ENCODE measurements around the gene UBE2H. TPM values are rescaled to one million over a fixed set of nuclear protein-coding genes. Genes with fewer than 3 reads are reported as not detected.
"Not testable (repeated sequence)": the region's sequence is repeated elsewhere in the genome, so short reads cannot be mapped to it uniquely, and the experiment has no call there.

UBE2H gene
- total and polyA plus RNA-seq, 7 experiments from 2014 or later, result 32.0 to 69.2 (median 49.1) TPM

DNA sequence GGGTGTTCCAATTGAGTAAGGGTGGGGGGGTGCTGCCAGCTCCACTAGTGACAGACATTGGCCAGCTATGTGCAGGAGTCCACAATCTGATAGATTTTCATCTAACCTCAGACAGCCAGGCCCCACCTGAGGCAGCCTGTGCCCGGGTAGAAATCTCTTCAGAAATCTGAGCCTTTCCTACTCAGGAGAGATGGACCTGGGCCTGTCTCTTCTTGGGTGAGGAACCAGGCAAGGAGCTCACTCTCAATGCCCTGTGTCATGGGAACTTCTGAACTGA lies 86.9 kb downstream of the UBE2H start:
- ATAC-seq, result no peak
- Mint-ChIP-seq H3K36me3 (peaks cover 6 to 30% (median 24%) of the 10 kb centered on the region in 5 donors), H3K4me1 (peaks cover 17 to 77% (median 69%) of the 10 kb centered on the region in 7 donors), H3K4me3 (no peak overlapping the region), H3K9me3 (peaks cover 0 to 2% (median 0%) of the 10 kb centered on the region in 11 donors), H3K27me3 (no peaks in the 10 kb centered on the region), H3K27ac (no peak overlapping the region)
- H3K9me3 ChIP-seq (ENCODE audit: control insufficient read depth in 2 of 3, low read length in 3 of 3), result no peaks in the 10 kb centered on the region
- H3K27me3 ChIP-seq (ENCODE audit: control insufficient read depth in 2 of 2, insufficient read depth in 2 of 2, low read length in 2 of 2), result no peaks in the 10 kb centered on the region
- peaks cover 0 to 12% of the 10 kb centered on the region in 2 donors for H3K4me1 ChIP-seq (ENCODE audit: control insufficient read depth in 2 of 2, insufficient read depth in 2 of 2, low read length in 2 of 2)
- H3K27ac ChIP-seq (ENCODE audit: low read depth, low read length), result no peak overlapping the region
- DNase-seq, result no peak
- no peak overlapping the region for H3K4me3 ChIP-seq (ENCODE audit: low read length)
- intact Hi-C loops (cut with micrococcal nuclease), result no loop called here
- H3K36me3 ChIP-seq (ENCODE audit: control insufficient read depth in 2 of 3, insufficient read depth in 3 of 3, low read length in 3 of 3), result no peaks in the 10 kb centered on the region
- ChIA-PET POLR2A (no interaction called here), CTCF (no interaction called here)

DNA sequence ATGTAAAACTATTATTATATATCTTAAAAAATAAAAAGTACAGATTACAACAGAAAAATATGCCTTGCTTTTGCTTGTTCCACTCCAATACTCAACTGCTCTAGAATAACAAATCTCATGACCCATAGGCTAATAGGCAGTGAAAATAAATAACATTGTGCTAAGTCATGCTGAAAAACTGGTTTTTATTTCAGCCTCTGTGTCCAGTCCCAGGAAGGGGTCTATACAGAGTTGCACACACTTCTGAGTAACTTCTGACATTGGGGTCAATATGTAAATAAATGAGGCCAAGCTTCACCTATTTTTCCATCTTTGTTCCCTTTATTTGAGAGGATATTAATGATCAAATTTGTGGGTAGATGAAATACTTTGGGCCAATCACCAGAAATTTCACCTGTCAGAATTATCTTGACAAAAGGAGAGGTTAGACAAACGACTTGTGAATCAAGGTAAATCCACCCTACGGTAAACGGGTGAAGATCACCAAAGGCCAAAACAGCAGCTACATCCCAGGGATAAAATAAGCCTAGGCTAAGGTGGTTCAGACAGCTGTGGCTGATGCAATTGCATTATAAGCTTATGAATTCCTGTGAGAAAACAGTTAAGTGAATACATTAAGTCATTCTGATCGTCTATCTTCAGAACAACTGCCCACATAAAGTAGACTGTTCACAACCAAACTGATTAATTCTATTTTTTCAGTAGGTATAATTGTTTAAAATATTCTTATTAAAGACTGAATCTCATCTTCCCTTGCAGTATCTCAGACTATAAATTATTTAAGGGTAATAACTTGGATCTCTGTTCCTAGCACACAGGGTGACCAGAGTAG lies 87.5 kb downstream of the UBE2H start:
- DNase-seq, result no peak
- POLR2A ChIA-PET, result no interaction called here
- Histone ChIP-seq H3K9me3 (ENCODE audit: control insufficient read depth in 2 of 3, low read length in 3 of 3) (no peaks in the 10 kb centered on the region), H3K36me3 (ENCODE audit: control insufficient read depth in 2 of 3, insufficient read depth in 3 of 3, low read length in 3 of 3) (no peaks in the 10 kb centered on the region), H3K4me1 (ENCODE audit: control insufficient read depth in 2 of 2, insufficient read depth in 2 of 2, low read length in 2 of 2) (peaks cover 0 to 17% of the 10 kb centered on the region in 2 donors), H3K27ac (ENCODE audit: low read depth, low read length) (no peak overlapping the region), H3K27me3 (ENCODE audit: control insufficient read depth in 2 of 2, insufficient read depth in 2 of 2, low read length in 2 of 2) (no peaks in the 10 kb centered on the region), H3K4me3 (ENCODE audit: low read length) (no peak overlapping the region)
- Mint-ChIP-seq H3K27ac (peak overlapping the region in 1 of 9 donors; percentile 41), H3K9me3 (peaks cover 0 to 2% (median 0%) of the 10 kb centered on the region in 11 donors), H3K36me3 (peaks cover 6 to 25% (median 18%) of the 10 kb centered on the region in 5 donors), H3K4me1 (peaks cover 21 to 80% (median 73%) of the 10 kb centered on the region in 7 donors), H3K4me3 (no peak overlapping the region), H3K27me3 (no peaks in the 10 kb centered on the region)
- intact Hi-C loops (cut with micrococcal nuclease), result no loop called here
- CTCF ChIA-PET, result no interaction called here
- no peak for ATAC-seq

DNA sequence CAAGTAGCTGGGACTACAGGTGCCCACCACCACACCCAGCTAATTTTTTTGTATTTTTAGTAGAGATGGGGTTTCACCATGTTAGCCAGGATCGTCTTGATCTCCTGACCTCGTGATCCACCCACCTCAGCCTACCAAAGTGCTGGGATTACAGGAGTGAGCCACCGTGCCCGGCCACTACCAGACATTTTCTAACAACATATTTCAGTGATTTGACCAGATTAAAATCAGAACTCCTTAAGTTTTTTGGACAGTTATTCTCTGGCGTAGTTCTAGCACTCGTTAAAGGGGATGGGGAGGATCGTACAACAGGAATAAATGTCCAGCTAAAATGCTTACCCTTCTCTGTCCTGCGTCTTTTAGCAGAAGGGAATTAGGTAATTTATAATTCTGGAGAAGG lies 88.1 kb downstream of the UBE2H start:
- DNase-seq; H3K4me3 Mint-ChIP-seq; H3K9me3 ChIP-seq (ENCODE audit: control insufficient read depth in 2 of 3, low read length in 3 of 3); H3K4me3 ChIP-seq (ENCODE audit: low read length); H3K36me3 ChIP-seq (ENCODE audit: control insufficient read depth in 2 of 3, insufficient read depth in 3 of 3, low read length in 3 of 3); H3K27me3 ChIP-seq (ENCODE audit: control insufficient read depth in 2 of 2, insufficient read depth in 2 of 2, low read length in 2 of 2); H3K27ac Mint-ChIP-seq; H3K27me3 Mint-ChIP-seq; ATAC-seq; POLR2A ChIA-PET; intact Hi-C loops (cut with micrococcal nuclease); H3K27ac ChIP-seq (ENCODE audit: low read depth, low read length); H3K9me3 Mint-ChIP-seq; CTCF ChIA-PET: not testable (repeated sequence)
- peaks cover 6 to 19% (median 12%) of the 10 kb centered on the region in 5 donors for H3K36me3 Mint-ChIP-seq
- peaks cover 0 to 22% of the 10 kb centered on the region in 2 donors for H3K4me1 ChIP-seq (ENCODE audit: control insufficient read depth in 2 of 2, insufficient read depth in 2 of 2, low read length in 2 of 2)
- H3K4me1 Mint-ChIP-seq, result peaks cover 25 to 80% (median 73%) of the 10 kb centered on the region in 7 donors

DNA sequence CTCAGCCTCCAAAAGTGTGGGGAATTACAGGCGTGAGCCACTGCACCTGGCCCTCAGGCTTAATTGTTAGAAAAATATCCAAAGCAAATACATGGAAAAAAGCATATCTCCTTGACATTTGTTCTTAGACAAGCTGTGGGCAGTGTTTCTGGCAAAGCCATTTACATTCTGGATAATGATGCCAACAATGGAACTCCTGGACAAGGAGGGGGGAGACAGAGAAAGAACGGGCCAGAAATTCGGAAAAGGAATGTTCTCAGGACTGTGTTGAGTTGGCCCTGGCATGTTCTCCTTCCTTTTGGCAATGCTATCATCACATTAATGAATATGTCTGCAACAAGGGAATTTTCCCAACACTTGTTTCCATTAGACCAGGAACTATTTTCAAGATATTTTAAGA lies 88.7 kb downstream of the UBE2H start:
- Histone ChIP-seq H3K4me3 (ENCODE audit: low read length) (no peak overlapping the region), H3K27ac (ENCODE audit: low read depth, low read length) (no peak overlapping the region), H3K27me3 (ENCODE audit: control insufficient read depth in 2 of 2, insufficient read depth in 2 of 2, low read length in 2 of 2) (no peaks in the 10 kb centered on the region), H3K4me1 (ENCODE audit: control insufficient read depth in 2 of 2, insufficient read depth in 2 of 2, low read length in 2 of 2) (peaks cover 0 to 22% of the 10 kb centered on the region in 2 donors), H3K36me3 (ENCODE audit: control insufficient read depth in 2 of 3, insufficient read depth in 3 of 3, low read length in 3 of 3) (no peaks in the 10 kb centered on the region), H3K9me3 (ENCODE audit: control insufficient read depth in 2 of 3, low read length in 3 of 3) (no peaks in the 10 kb centered on the region)
- no peak for DNase-seq
- H3K36me3 Mint-ChIP-seq, result peaks cover under 1 to 13% (median 7%) of the 10 kb centered on the region in 5 donors
- peaks cover 0 to 2% (median 0%) of the 10 kb centered on the region in 11 donors for H3K9me3 Mint-ChIP-seq
- H3K27me3 Mint-ChIP-seq, result no peaks in the 10 kb centered on the region
- intact Hi-C loops (cut with micrococcal nuclease), result no loop called here
- peaks cover 26 to 80% (median 73%) of the 10 kb centered on the region in 7 donors for H3K4me1 Mint-ChIP-seq
- ChIA-PET CTCF (no interaction called here), POLR2A (no interaction called here)
- ATAC-seq, result no peak
- H3K27ac Mint-ChIP-seq, result peak overlapping the region in 2 of 9 donors; percentile 51 to 53
- no peak overlapping the region for H3K4me3 Mint-ChIP-seq

DNA sequence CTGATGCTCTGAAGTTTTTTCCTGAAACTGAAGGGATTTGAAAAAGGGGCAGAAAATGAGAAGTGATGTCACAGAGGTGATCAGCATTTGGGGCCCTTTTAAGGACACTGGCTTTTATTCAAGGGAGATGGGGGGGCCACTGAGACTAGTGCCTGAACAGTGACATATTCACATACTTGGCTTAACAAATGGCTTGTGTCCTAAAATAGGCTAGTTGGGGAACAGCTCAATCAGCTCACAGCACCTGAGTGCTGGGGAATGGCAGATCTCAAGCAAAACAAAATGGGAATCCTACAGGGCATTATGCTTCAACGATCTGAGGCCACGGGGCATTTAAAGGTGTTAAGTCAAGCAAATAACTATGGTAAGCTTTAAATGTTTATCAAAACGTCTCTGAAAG lies 90.1 kb downstream of the UBE2H start:
- CTCF ChIA-PET, result no interaction called here
- H3K4me3 Mint-ChIP-seq, result peak overlapping the region in 2 of 10 donors; percentile 1 to 47
- Histone ChIP-seq H3K9me3 (ENCODE audit: control insufficient read depth in 2 of 3, low read length in 3 of 3) (no peaks in the 10 kb centered on the region), H3K4me3 (ENCODE audit: low read length) (no peak overlapping the region), H3K27me3 (ENCODE audit: control insufficient read depth in 2 of 2, insufficient read depth in 2 of 2, low read length in 2 of 2) (no peaks in the 10 kb centered on the region), H3K36me3 (ENCODE audit: control insufficient read depth in 2 of 3, insufficient read depth in 3 of 3, low read length in 3 of 3) (no peaks in the 10 kb centered on the region), H3K4me1 (ENCODE audit: control insufficient read depth in 2 of 2, insufficient read depth in 2 of 2, low read length in 2 of 2) (peaks cover 0 to 22% of the 10 kb centered on the region in 2 donors), H3K27ac (ENCODE audit: low read depth, low read length) (no peak overlapping the region)
- no peak overlapping the region for H3K27ac Mint-ChIP-seq
- DNase-seq, result no peak
- intact Hi-C loops (cut with micrococcal nuclease), result no loop called here
- peaks cover 26 to 87% (median 80%) of the 10 kb centered on the region in 7 donors for H3K4me1 Mint-ChIP-seq
- ATAC-seq, result no peak
- H3K27me3 Mint-ChIP-seq, result no peaks in the 10 kb centered on the region
- POLR2A ChIA-PET, result no interaction called here
- H3K36me3 Mint-ChIP-seq, result peaks cover 0 to 7% (median 5%) of the 10 kb centered on the region in 5 donors
- H3K9me3 Mint-ChIP-seq, result peaks cover 0 to 1% (median 0%) of the 10 kb centered on the region in 11 donors

DNA sequence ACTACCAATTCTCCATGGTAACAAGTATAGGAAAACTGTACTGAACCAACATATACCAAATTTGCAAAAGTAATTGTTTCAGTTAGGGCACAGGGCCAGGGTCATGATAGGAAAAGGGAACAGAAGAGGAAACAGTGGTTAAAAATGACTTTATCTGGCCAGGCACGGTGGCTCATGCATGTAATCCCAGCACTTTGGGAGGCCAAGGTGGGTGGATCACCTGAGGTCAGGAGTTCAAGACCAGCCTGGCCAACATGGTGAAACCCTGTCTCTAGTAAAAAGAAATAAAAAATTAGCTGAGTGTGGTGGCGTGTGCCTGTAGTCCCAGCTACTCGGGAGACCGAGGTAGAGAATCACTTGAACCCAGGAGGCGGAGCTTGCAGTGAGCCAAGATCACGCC lies 92.0 kb downstream of the UBE2H start:
- H3K4me1 ChIP-seq (ENCODE audit: control insufficient read depth in 2 of 2, insufficient read depth in 2 of 2, low read length in 2 of 2), result peaks cover 0 to 22% of the 10 kb centered on the region in 2 donors
- H3K9me3 ChIP-seq (ENCODE audit: control insufficient read depth in 2 of 3, low read length in 3 of 3); H3K4me3 ChIP-seq (ENCODE audit: low read length); DNase-seq; H3K9me3 Mint-ChIP-seq; CTCF ChIA-PET; H3K36me3 ChIP-seq (ENCODE audit: control insufficient read depth in 2 of 3, insufficient read depth in 3 of 3, low read length in 3 of 3); H3K27me3 Mint-ChIP-seq; POLR2A ChIA-PET; H3K27me3 ChIP-seq (ENCODE audit: control insufficient read depth in 2 of 2, insufficient read depth in 2 of 2, low read length in 2 of 2); ATAC-seq; H3K27ac ChIP-seq (ENCODE audit: low read depth, low read length); intact Hi-C loops (cut with micrococcal nuclease): not testable (repeated sequence)
- Mint-ChIP-seq H3K4me1 (peaks cover 22 to 94% (median 82%) of the 10 kb centered on the region in 7 donors), H3K36me3 (peaks cover 0 to 21% (median 2%) of the 10 kb centered on the region in 5 donors), H3K27ac (peak overlapping the region in 2 of 9 donors; percentile 9 to 12), H3K4me3 (peak overlapping the region in 4 of 10 donors; percentile 3 to 31 (median 26))

DNA sequence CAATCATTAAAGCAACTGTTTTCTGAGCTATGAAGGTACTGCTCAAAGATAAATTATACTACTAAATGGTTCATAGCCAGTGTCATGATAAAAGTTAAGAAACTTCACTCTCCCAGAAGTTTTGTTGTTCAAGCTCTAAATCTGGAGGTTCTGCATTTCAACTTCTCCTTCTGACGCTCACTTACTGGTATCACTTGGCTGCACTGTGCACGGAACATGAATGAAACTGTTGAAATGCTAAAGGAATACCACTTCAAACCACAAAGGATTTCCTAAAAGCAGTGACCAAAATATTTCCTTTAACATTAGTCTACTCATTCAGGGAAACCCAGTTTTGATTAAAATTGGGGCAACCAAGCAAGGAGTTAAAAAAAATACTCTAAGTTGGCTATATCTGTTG lies 93.6 kb downstream of the UBE2H start:
- CTCF ChIA-PET, result interaction anchor here (0.9 kb wide), 1 partner anchor 28 kb away, joined by 3 read pairs; no protein-coding TSS in a partner anchor
- H3K4me3 Mint-ChIP-seq, result no peak overlapping the region

More for the DNA sequence above, 93.6 kb downstream of the UBE2H start:
- intact Hi-C loops (cut with micrococcal nuclease), result no loop called here
- peak; percentile 73 for ATAC-seq
- Histone ChIP-seq H3K9me3 (ENCODE audit: control insufficient read depth in 2 of 3, low read length in 3 of 3) (no peaks in the 10 kb centered on the region), H3K4me3 (ENCODE audit: low read length) (no peak overlapping the region), H3K27me3 (ENCODE audit: control insufficient read depth in 2 of 2, insufficient read depth in 2 of 2, low read length in 2 of 2) (no peaks in the 10 kb centered on the region), H3K36me3 (ENCODE audit: control insufficient read depth in 2 of 3, insufficient read depth in 3 of 3, low read length in 3 of 3) (peaks cover 0 to 3% (median 0%) of the 10 kb centered on the region in 3 experiments), H3K4me1 (ENCODE audit: control insufficient read depth in 2 of 2, insufficient read depth in 2 of 2, low read length in 2 of 2) (peaks cover 0 to 22% of the 10 kb centered on the region in 2 donors), H3K27ac (ENCODE audit: low read depth, low read length) (no peak overlapping the region)
- Mint-ChIP-seq H3K27me3 (no peaks in the 10 kb centered on the region), H3K9me3 (no peaks in the 10 kb centered on the region), H3K36me3 (peaks cover 0 to 22% (median 4%) of the 10 kb centered on the region in 5 donors), H3K4me1 (peaks cover 26 to 97% (median 88%) of the 10 kb centered on the region in 7 donors), H3K27ac (peak overlapping the region in 3 of 9 donors; percentile 20 to 53 (median 48))
- POLR2A ChIA-PET, result no interaction called here
- no peak for DNase-seq
